SH-SY5Y (cell line): Measurements from ENCODE around the gene CREB3L1.

Experiments used
- GATA2 ChIP-seq: IDR thresholded peaks from 2 replicates; pipeline ENCODE4 v1.6.1; 2011; ENCODE audit warnings: mild to moderate bottlenecking, low read depth, low read length
- GATA3 ChIP-seq: IDR thresholded peaks from 2 replicates; pipeline ENCODE4 v1.6.1; 2011; ENCODE audit warnings: low read depth, mild to moderate bottlenecking, low read length, moderate library complexity

The CREB3L1 gene

DNA sequence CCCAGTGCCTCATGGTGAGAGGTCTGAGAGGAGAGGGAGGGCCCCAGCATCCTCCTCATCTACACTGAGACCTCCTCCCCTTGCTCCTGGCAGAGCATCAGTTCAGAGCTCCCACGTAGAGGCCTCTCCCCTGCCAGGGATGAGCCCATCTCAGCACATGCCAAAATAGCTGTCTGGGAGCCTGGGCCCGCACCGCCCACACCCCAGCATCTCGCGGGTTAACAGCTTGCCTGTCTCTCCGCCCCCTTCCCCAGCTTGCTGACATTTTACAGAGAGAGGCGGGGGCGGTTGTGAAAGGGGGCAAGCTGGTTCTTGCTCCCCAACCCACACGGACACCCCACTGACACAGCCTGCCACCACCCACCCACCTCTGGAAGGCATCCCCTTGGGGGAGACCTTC is 76.2 kb downstream of the CREB3L1 start:
- no peak for TF ChIP-seq GATA2
- no peak for TF ChIP-seq GATA3

GRCh38 chr11:46356924-46357482 is 79.5 kb downstream of the CREB3L1 start:
- no peak for TF ChIP-seq GATA2
- no peak for TF ChIP-seq GATA3

- TF ChIP-seq GATA3: no peak
- no peak for TF ChIP-seq GATA2
Measured at GRCh38 chr11:46357483-46357936, 80.0 kb downstream of the CREB3L1 start.

DNA sequence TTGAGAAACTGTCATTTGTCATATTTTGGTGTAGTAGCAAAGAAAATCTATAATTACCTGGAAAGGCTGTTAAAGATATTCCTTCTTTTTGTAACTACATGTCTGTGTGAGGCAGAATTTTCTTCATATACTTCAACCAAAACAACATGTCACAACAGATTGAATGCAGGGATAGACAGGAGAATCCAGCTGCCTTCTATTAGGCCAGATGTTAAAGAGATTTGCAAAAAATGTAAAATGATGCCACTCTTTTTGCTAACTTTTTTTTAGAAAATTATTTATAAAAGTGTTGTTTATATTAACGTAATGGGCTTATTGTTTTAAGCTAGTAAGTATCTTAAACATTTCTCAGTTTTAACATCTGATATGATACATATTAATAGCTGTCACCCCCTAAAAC is 82.5 kb downstream of the CREB3L1 start:
- TF ChIP-seq GATA3: no peak
- TF ChIP-seq GATA2: no peak

- TF ChIP-seq GATA2 (no peak), GATA3 (no peak)
Measured at GRCh38 chr11:46360878-46361277, 83.4 kb downstream of the CREB3L1 start.

- no peak for TF ChIP-seq GATA2
- no peak for TF ChIP-seq GATA3
Measured at GRCh38 chr11:46361283-46362155, 84.1 kb downstream of the CREB3L1 start.

DNA sequence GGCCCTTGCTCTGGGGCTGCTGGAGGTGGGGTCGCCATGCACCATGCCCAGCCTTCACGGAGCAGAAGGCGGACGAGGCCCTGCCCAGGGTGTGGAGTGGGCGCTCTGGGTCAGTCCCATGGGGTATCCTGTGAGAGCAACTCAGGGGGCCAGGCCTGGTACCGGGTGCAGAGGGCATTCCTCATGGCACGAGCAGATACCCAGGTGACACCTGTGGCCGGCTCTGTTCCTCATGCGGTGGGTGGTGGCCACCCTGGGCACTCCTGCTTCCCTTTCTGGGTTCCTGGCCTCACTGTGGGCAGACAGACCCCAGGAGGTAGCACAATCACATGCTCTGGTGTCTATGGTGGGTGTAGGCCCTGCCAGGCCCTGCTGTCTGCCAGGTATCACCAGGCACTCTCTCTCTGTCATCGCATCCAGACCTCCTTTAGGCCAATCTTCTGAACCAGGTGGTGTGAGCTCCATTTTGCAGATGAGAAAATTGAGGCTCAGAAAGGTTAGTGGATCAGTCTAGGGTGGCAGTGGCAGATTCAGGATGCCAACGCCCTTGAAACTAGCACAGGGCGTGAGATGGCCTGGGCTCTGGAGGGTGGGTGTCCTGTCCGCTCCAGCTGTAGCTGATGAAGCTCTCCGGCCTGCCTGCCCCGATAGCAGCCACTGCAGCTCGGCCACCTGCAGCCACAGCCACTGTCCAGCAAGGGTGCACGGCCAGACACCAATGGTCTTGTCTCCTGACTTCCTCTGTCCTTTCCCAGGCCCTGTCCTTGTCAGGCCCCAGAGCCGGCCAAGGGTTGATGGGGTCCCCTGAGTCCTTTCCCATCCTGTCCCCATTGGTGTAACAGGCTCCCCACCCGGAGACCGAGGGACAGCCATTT is 84.9 kb downstream of the CREB3L1 start:
- no peak for TF ChIP-seq GATA3
- no peak for TF ChIP-seq GATA2

DNA sequence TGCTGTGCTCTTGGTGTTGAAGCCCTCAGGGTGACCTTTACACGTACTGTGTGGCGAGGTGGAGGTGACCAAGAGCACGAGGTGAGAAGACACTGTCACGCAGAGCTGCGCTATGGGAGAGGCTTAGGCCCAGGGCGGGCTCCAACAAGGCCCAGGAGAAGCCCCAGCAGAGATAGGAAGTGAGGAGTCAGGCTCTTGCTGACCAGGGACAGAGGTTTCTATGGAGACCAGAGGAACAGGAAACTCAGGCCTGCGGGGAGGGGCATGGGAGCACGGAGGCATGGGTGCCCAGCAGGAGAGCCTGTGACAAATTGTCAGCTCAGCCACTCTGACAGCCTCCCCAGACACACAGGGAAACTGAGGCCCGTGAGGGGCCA is 85.6 kb downstream of the CREB3L1 start:
- no peak for TF ChIP-seq GATA3
- TF ChIP-seq GATA2: no peak

DNA sequence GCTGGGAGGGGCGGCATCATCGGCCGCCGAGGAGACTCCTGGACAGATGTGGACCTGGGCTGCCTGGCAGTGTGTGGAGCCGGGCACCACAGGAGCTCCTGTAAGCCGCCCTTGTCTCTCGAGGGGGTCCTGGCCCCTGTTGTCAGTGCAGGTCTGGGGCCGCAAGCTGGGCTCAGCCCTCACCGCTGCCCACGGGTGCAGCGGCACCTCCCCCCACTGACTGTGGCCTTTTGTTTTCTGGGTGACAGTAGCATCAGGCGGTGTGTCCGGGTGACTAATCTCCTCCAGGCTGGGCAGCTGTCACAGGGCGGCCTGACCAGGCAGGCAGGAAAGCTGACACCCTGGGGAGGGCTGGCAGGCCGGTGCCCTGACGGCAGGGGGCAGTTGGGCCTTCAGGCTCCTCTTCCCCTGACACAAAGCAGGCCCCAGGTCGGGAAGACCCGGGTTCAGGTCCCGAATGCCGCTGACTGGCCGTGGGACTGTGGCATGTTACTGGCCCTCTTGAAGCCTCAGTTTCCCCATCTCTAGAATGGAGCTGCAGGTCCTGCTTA is 86.1 kb downstream of the CREB3L1 start:
- TF ChIP-seq GATA2 (no peak), GATA3 (no peak)

- no peak for TF ChIP-seq GATA2
- TF ChIP-seq GATA3: no peak
Measured at GRCh38 chr11:46364056-46364455, 86.6 kb downstream of the CREB3L1 start.

GRCh38 chr11:46364791-46365190 is 87.3 kb downstream of the CREB3L1 start:
- TF ChIP-seq GATA3 (no peak), GATA2 (no peak)

DNA sequence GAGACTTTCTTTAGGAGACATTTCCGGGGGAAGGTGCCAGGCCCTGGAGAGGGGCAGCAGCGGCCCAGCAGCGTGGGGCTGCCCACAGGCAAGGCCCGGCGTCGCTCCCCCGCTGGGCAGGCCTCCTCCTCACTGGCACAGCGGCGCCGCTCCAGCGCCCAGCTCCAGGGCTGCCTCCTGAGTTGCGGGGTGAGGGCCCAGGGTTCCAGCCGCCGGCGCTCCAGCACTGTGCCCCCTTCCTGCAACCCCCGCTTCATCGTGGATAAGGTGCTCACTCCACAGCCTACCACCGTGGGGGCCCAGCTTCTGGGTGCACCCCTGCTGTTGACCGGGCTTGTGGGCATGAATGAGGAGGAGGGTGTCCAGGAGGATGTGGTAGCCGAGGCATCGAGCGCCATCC is 88.8 kb downstream of the CREB3L1 start:
- TF ChIP-seq GATA3: no peak
- TF ChIP-seq GATA2: no peak

GRCh38 chr11:46366661-46367161 is 89.2 kb downstream of the CREB3L1 start:
- no peak for TF ChIP-seq GATA3
- TF ChIP-seq GATA2: no peak
